ENCODE measurements around the gene PRDX2. TPM values are rescaled to one million over a fixed set of nuclear protein-coding genes. Genes with fewer than 3 reads are reported as not detected.

Gene PRDX2
- total and polyA plus RNA-seq, 2 donors from 2014 or later, result 171 to 664 TPM

- FAIRE-seq, result no peak
- intact Hi-C loops (cut with DNase I), result loop anchor here (10.0 kb wide), 1 partner anchor 117 kb away; no protein-coding TSS in a partner anchor
These were observed 9.3 kb downstream of the PRDX2 start for GRCh38 chr19:12792051-12792852.

GRCh38 chr19:12791345-12792050 is 10.1 kb downstream of the PRDX2 start, which contains the start of gene JUNB:
TSS of gene JUNB (plus strand) at chr19:12791486. CDS start at chr19:12791772, 286 bp downstream.
- H3K36me3 ChIP-seq (ENCODE audit: control insufficient read depth in 2 of 3, insufficient read depth in 3 of 3, low read length in 3 of 3), result no peaks in the 10 kb centered on the region
- FAIRE-seq (no peak), DNase-seq (peak; percentile 94 to 100 (median 96))
- no peak for TF ChIP-seq CTCF (IDR thresholded peaks at IDR 0.05; ENCODE audit: borderline replicate concordance, extremely low read depth, insufficient read depth)
- peak within 1 kb of the TSS; percentile 60 to 100 (median 100) for H3K9ac ChIP-seq (ENCODE audit: low read length in 3 of 3)
- intact Hi-C loops (cut with DNase I), result loop anchor here (10.0 kb wide), 1 partner anchor 117 kb away; no protein-coding TSS in a partner anchor
- H3K4me1 ChIP-seq (ENCODE audit: control insufficient read depth in 2 of 3, insufficient read depth in 2 of 3, low read depth in 1 of 3, low read length in 3 of 3), result peaks cover 3 to 33% (median 20%) of the 10 kb centered on the region in 3 donors
- H3K4me3 ChIP-seq (ENCODE audit: low read length in 3 of 3), result peak within 1 kb of the TSS; percentile 77 to 97 (median 96)
- H3K9me3 ChIP-seq (ENCODE audit: control insufficient read depth in 2 of 3, insufficient read depth in 1 of 3, low read length in 3 of 3), result no peaks in the 10 kb centered on the region
- no peaks in the 10 kb centered on the region for H3K27me3 ChIP-seq (ENCODE audit: control insufficient read depth, insufficient read depth, low read length)
- H3K27ac ChIP-seq (ENCODE audit: low read depth in 2 of 2, low read length in 2 of 2), result peak within 1 kb of the TSS; percentile 100

More at GRCh38 chr19:12792051-12792852, 9.3 kb downstream of the PRDX2 start:
- Histone ChIP-seq H3K4me1 (ENCODE audit: control insufficient read depth in 2 of 3, insufficient read depth in 2 of 3, low read depth in 1 of 3, low read length in 3 of 3) (peaks cover 3 to 27% (median 20%) of the 10 kb centered on the region in 3 donors), H3K27ac (ENCODE audit: low read depth in 2 of 2, low read length in 2 of 2) (peak overlapping the region; percentile 100), H3K9ac (ENCODE audit: low read length in 3 of 3) (peak overlapping the region; percentile 60 to 100 (median 100)), H3K36me3 (ENCODE audit: control insufficient read depth in 2 of 3, insufficient read depth in 3 of 3, low read length in 3 of 3) (peaks cover 0 to 5% (median 0%) of the 10 kb centered on the region in 3 donors), H3K4me3 (ENCODE audit: low read length in 3 of 3) (peak overlapping the region; percentile 77 to 97 (median 96)), H3K27me3 (ENCODE audit: control insufficient read depth, insufficient read depth, low read length) (no peaks in the 10 kb centered on the region), H3K9me3 (ENCODE audit: control insufficient read depth in 2 of 3, insufficient read depth in 1 of 3, low read length in 3 of 3) (no peaks in the 10 kb centered on the region)
- peak; percentile 70 to 94 (median 85) for DNase-seq
- no peak for TF ChIP-seq CTCF (IDR thresholded peaks at IDR 0.05; ENCODE audit: borderline replicate concordance, extremely low read depth, insufficient read depth)

GRCh38 chr19:12790628-12791344 is 10.8 kb downstream of the PRDX2 start:
- H3K9me3 ChIP-seq (ENCODE audit: control insufficient read depth in 2 of 3, insufficient read depth in 1 of 3, low read length in 3 of 3), result no peaks in the 10 kb centered on the region
- FAIRE-seq (no peak), DNase-seq (peak in 3 of 5 donors; percentile 27 to 65 (median 45))
- intact Hi-C loops (cut with DNase I), result loop anchor here (10.0 kb wide), 1 partner anchor 116 kb away; no protein-coding TSS in a partner anchor
- TF ChIP-seq CTCF (IDR thresholded peaks at IDR 0.05; ENCODE audit: borderline replicate concordance, extremely low read depth, insufficient read depth), result no peak
- peak overlapping the region; percentile 100 for H3K27ac ChIP-seq (ENCODE audit: low read depth in 2 of 2, low read length in 2 of 2)
- peaks cover 3 to 29% (median 26%) of the 10 kb centered on the region in 3 donors for H3K4me1 ChIP-seq (ENCODE audit: control insufficient read depth in 2 of 3, insufficient read depth in 2 of 3, low read depth in 1 of 3, low read length in 3 of 3)
- H3K36me3 ChIP-seq (ENCODE audit: control insufficient read depth in 2 of 3, insufficient read depth in 3 of 3, low read length in 3 of 3), result no peaks in the 10 kb centered on the region
- H3K9ac ChIP-seq (ENCODE audit: low read length in 3 of 3), result peak overlapping the region in 2 of 3 donors; percentile 93 to 95
- H3K27me3 ChIP-seq (ENCODE audit: control insufficient read depth, insufficient read depth, low read length), result no peaks in the 10 kb centered on the region
- H3K4me3 ChIP-seq (ENCODE audit: low read length in 3 of 3), result peak overlapping the region; percentile 44 to 97 (median 80)
